NCI-H2196 (cell line): ENCODE results near the gene RMDN3.

Experiments used
- DNase-seq: peaks from one replicate; lab custom pipeline; 2025; ENCODE audit not compliant: unreplicated experiment; lab: John Stamatoyannopoulos, UW

The RMDN3 gene, protein sequence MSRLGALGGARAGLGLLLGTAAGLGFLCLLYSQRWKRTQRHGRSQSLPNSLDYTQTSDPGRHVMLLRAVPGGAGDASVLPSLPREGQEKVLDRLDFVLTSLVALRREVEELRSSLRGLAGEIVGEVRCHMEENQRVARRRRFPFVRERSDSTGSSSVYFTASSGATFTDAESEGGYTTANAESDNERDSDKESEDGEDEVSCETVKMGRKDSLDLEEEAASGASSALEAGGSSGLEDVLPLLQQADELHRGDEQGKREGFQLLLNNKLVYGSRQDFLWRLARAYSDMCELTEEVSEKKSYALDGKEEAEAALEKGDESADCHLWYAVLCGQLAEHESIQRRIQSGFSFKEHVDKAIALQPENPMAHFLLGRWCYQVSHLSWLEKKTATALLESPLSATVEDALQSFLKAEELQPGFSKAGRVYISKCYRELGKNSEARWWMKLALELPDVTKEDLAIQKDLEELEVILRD

DNA sequence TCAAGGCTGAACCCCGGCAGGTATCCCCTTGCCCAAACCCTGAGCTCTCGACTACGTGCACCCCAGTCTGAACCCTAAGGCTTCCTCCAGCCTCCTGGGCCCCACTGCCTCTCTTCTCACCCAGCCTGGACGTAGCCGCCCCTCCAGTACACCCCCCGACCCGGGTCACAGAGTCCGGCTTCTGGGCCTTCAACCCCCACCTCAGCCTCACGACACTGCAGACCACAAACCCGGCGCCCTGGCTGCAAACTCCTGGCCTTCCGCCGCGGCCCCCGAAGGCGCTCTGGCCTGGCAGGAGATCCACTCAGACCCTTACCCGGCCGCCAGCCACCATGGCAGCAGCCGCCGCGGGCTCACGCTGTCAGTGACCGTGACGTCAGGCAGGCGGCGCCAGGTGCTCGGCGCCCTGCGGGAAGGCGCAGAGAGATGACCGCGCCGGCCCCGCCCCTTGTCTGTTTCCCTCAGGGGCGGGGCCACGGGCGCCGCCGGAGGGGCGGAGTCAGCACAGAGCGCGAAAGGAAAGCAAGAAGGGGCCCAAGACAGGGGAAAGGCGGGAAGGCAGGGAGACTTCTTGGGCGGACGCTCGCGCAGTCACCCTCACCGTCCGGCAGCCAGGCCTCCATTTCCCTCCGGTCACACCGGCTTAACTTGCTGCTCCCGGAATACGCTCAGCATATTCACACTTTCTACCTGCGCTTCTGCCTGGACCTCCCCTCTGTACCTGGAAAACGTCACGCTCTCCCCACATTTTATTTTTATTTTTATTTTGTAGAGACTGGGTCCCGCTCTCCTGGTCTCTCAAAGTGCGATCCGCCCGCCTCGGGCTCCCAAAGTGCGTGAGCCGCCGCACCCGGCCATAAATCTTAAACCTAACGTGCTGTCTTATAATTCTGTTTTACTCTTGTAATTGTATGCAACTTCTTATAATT, at the start of gene RMDN3:
Gene RMDN3 (minus strand): TSS at position 372 of the 929 bp plus-strand sequence. CDS start 471 bp downstream, outside the sequence.
- DNase-seq, result peak; percentile 86

DNA sequence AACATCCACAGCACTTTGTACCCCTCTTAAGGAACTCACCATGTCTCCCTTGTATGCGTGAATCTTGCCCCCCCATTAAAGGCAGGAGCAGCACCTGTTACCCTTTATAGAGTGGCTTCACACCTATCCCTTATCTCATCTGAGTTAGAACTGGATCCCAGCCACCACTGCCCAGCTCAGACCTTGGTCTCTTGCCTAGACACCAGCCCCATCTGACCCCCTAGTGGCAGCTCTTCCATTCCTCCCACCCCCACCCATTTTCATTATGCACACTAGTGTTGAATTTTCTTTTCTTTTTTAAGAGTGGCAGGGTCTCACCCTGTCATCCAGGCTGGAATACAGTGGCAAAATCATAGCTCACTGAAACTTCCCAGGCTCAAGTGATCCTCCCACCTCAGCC, 48.6 kb upstream of the RMDN3 start:
- DNase-seq, result no peak

DNA sequence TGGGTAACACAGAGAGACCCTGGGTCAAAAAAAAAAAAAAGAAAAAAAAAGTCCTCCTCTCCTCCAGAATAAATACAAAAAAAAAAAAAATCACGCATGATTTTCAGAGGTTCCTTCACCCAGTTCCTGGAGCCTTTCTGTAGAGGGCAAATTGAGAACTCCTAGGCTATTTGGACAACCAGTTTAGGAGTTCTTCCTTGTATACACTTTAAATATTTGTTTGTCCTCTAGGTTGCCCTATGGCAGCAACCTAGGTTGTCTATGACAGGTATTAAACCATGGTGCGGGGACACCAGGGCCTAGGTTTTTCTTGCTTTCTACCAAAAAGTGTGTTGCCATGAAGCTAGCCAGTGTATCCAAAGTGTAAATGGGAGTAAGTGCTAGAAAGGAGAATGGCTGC, 48.0 kb upstream of the RMDN3 start:
- DNase-seq, result no peak

DNA sequence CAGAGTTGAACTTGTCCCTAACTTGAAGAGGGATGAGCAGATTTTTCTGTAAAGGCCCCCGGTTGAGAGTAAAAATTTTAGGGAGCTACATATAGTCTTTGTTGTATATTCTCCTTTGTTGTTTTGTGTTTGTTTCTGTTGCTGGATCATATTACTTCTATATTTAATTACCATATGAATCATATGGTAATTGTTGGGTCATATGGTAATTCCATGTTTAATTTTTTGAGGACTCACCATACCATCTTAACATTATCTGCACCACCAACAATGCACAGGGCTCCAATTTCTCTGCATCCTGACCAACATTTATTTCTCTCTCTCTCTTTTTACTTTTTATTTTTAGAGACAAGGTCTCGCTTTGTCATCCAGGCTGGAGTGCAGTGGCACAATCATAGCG, 44.5 kb upstream of the RMDN3 start:
- no peak for DNase-seq

DNA sequence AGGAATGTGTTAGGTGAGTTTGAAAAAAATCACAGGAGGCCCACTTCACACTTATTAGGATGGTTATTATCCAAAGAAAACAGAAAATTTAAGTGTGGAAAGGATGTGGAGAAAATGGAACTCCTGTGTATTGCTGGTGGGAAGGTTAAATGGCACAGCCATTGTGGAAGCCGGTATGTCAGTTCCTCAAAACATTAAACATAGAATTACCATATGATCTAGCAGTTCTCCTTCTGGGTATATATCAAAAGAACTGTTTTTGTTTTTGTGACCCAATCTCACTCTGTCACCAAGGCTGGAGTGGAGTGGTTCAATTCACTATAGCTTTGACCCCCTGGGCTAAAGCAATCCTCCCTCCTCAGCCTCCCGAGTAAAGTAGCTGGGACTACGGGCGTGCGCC, 41.5 kb upstream of the RMDN3 start:
- no peak for DNase-seq

DNA sequence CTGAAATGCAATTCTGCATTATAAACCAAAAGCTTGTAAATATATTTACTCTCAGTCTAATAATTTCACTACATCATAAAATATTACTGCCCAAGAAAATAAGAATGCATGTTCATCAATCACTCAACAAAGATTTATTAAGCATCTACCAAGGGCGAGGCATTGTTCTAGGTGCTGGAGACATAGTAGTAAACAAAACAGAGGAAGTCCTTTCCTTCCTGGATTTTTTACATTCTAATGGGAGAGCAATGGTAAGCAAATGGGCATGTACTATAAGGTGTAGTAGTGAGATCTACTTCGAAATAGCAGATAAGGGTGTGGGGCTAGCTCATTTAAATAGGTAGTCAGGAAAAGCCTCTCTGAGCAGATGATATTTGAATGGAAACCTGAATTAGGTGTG, 41.0 kb upstream of the RMDN3 start:
- no peak for DNase-seq

DNA sequence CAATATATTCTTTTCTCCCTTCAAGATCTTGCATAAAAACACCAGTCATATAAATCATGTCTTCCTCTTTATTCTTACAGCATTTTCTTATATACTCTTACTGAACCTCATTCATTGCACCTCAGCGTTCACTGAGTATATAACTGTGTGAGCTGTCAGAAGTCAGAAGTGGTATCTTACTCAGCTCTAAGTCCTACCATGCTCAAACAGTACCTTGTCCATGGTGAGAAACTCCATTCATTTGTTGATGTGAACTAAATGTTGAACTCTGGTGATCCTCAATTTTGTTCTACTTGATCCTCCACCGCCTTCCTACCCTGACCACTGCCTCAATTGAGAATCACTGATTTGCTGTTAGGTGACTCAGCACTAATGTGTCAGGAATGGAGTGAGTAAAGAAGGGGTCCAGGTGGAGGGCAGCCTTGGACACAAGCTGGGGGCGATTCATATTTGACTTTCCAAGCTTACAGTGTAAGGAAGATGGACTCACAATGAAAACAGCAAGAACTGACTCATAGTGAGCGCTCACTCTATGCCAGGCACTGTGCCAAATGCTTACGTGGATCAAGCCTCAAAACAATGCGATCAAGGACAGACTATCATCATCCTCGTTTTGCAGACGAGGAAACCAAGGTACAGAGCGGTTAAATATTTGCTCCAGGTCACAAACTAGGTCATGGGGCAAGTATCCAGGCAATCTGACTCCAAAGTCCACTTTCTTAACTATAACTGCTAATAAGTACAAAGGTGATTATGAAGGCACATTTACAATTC, 38.3 kb upstream of the RMDN3 start:
- DNase-seq, result peak; percentile 35

DNA sequence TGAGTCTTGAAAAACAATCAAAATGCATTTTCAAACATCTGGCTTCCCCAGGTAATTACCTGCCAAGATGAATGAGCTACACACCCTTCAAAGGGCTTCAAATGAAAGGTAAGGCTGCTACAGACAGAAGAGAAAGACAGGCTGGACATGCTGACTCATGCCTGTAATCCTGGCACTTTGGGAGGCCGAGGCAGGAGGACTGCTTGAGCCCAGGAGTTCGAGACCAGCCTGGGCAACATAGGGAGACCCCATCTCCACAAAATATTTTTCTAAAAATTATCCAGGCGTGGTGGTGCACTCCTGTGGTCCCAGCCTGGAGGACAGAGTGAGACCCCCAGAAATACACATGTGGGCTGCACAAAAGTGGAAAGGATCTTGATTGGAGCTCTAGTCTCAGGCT, 37.3 kb upstream of the RMDN3 start:
- no peak for DNase-seq

DNA sequence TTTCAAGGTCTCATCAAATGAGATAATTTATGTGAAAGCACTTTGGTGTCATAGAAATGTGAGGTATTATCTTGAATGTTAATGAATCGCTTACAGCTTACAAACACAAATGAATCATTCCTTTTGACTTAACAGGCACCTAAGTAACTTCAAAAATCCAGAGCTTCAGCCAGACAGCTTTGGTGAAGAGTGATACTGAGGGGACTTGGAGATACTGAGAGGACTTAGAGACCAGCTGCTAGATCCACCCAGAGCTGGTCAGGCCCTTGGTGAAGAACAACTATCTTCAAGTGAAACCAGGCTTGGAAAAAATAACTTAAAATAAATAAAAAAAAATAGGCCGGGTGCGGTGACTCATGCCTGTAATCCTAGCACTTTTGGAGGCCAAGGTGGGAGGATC, 35.7 kb upstream of the RMDN3 start:
- DNase-seq, result no peak

DNA sequence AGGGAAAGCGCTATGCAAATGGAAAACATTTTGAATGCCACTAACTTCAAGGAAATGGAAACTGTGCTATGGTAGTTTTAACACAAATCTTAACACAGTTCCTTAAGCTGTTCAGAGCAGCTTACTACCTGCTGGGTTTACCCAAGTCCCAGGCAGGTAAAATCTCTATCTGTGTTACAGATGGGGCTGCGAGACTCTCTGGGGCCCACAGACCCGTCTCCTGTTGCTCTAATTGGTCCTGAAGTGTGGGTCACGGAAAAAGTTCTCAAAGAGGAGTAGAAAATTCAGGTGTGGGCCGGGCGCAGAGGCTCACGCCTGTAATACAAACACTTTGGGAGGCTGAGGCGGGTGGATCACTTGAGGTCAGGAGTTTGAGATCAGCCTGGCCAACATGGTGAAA, 34.9 kb upstream of the RMDN3 start:
- no peak for DNase-seq

DNA sequence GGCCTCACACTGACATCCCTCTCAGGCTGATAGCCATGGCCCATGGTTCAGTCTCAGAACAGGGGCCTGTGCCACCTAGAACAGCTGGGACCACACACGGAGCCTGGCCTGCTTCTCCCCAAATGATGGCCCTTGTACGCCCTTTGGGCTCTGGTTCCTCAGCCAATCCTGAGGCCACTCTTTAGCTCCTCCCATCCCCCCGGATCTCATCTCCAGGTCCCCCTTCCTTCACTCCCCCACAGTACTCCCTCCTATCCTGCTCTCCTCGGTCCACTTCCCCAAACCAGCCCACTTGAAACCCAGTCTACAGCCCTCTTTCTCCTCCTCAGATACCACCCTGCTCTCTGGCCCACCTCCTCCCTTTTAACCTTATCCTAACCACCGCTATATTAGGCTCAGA, 34.1 kb upstream of the RMDN3 start:
- DNase-seq, result no peak

DNA sequence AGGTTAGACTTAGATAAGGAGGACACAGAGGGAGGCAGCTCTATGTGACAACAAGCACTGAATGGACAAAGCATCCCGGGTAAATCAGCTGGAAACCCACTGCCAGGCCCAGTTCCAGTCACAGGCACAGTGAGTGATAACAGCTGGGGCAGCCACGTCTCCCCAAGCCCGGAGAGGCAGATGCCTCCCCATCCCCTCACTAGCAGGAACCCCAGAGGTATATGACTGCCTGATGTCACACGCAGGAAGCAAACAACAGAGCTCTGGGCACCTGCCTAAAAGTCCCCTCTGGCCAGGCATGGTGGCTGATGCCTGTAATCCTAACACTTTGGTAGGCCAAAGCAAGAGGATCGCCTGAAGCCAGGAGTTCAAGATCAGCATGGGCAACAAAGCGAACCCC, 32.9 kb upstream of the RMDN3 start:
- DNase-seq, result no peak

DNA sequence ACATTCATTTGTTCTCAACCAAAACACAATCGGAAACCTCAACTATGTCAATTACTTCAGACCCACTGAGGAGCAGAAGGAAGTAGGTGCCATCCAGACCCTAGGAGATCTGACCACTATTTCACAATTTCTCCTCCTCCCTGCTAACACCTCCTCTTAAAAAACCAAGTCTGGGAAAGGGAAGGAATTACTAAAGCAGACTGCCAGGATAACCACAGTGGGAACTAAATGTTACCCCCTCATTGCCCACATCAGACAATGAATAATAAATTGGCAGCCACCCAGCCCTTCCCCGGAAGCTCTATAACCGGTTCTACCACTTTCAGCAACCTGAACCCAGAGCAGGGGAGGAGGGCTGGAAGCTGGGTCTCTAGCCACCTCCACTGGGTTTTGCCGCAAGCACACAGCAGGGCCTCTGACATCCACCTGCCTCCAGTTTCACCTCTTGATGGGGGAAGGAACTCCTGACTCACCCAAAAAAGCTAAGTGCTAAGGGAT, 32.3 kb upstream of the RMDN3 start:
- peak; percentile 76 for DNase-seq

DNA sequence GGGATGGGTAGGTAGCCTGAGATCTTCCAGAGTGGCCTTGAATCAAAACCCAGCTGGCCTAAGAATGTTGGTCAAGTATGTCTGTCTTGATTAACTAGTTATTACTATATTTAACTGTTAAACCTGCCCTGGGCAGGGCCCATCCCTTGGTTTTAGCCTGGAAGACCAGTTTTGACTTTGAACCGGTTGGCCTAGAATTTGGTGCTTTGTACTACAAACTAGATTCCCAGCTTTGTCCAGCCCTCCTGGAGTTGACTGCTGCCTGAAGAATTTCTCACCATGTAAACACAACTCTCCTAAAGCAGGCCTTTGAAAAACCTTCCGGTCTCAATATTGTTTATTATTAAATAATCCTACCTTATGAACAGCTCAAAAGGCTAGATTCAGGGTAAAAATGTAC, 30.8 kb upstream of the RMDN3 start:
- DNase-seq, result no peak

DNA sequence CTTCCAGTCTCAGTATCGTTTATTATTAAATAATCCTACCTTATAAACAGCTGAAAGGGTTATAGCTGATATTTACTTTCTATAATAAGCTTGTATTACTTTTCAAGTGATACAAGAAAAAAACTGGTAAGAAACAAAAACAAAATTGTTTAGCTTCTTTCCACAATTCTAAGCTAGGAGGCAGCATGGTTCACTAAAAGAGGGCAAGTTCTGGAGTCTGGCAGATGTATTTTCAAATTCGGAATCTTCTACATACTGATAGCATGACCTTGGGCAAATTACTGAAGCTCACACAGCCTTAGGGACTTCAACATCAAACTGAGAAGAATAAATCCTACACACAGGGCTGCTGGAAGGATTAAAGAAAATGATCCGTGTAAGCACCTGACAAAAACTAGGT, 30.1 kb upstream of the RMDN3 start:
- peak; percentile 6 for DNase-seq

DNA sequence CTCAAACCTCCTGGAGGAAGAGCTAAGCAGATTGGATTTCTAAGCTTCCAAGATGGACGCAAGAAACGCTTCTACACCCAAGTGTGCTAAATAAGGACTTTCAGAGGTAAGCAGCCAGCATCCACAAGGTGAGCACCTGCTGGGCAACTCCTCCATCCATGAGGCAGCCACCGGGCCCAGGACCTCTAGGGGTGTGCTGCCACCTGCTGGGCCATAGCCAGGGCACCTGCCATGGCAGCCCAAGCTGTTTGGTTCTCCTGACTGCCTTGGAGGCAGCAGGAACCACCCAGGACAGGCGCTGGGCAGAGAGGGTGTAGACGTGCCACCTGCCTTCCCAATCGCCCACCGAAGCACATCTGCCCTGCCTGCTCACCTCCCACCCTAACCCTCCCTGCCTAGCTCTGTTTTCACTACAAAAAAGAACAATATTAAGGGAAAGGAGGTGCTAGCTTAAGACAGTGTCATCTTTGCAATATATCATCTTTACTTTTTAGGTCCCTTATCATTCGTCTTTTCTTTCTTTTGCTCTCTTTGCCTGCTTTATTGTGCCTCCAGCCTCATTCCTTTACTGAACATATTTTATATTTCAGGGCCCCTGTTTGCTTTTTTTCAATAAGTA, 27.7 kb upstream of the RMDN3 start:
- DNase-seq, result peak; percentile 76

DNA sequence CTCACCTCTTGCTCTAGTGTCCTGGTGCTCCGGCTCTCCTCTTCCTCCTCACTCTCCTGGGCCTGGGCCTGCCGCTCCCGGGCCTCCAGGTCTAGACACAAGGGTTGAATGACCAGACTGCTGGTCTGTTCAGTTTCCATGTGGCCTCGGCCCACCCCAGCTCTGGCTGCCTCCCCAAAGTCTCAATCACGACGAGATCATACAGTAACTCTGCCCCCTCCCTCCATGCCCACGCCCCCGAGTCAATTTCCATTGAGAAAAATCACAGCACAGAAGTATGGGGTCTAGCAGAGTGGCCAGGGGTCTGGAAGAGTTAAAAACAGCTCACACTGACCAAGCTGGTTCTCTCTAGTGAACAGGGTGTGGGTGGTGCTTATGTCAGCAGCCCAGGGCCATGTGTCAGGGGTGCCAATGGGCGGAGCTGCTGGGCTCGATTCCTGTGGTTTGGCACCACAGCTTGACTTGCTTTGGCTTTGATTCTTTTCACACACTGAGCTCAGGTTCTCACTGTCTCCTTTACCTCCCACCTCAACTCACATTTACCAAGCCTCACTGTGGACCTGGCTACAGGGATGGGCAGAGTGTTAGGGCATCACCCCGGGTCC, 21.6 kb upstream of the RMDN3 start:
- peak; percentile 58 for DNase-seq

DNA sequence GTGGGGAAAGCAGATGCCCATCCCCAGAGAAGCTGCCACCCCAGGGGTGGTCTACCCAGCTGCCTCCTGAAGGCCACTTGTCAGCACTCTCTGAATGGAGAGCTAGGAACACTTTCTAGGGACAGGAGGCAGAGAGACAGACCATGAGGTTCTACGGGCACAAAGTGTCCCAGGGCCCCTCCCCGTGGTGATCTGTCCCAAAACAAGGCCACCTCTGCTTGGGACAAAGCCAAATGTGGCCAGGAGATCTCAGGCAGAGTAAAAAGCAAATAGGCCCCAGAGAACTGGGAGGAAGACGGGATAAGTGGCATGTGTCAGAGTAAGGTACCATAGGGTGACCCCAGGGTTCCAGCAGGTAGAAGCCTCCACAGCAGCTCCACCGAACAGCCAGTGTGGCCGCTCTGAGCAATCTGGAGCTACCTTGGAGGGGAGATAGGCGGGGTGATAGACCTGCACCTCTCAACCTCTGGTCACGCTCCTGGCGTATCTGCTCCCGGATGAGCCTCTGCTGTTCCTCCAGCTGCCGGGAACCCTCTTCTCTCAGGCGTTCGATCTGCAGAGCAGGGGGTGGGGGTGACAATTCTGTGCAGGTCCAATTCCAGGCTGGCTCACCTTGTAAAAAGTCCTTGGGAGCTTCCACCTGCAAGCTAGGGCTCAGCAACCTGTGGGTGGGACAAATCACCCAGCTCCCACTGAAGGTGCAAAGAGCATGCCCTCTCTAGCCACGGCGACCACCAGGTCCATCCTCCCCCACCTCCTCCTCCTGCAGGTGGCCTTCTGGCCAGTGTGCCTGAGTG, 20.9 kb upstream of the RMDN3 start:
- DNase-seq, result no peak

DNA sequence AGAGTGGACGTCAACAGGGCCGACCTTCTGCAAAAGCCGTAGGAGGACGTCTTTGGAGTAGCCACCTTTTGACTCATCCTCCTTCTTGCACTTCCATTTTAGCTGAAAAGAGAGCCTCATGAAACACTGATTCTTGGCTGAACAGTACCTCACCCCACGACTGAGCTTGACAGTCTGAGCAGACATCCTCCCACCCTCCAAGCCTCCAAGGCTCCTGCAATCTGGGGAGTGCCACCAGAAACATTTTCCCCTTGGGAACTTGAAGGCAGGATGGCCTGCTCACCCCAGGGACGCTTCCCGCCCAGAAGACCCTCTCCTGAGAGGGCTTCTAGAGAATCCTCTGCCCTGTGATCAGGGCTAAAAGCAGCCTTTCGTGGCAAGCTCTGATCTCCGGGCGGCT, 20.0 kb upstream of the RMDN3 start:
- no peak for DNase-seq
